Activated T-cell treated with anti-CD3 and anti-CD28 coated beads for 24 hours (primary cell): Measurements from ENCODE around the gene NRN1L.

Experiments
- DNase-seq: peaks from one replicate; pipeline ENCODE4 v3.0.0-alpha.2; 2020; ENCODE audit warnings: low read depth

Gene NRN1L

GRCh38 chr16:67935402-67936123 is 50.9 kb downstream of the NRN1L start:
- DNase-seq = peak; percentile 95
